Posterior vena cava (tissue), 2 donors: ENCODE data around the gene KRT71. TPM values are rescaled to one million over a fixed set of nuclear protein-coding genes. Genes with fewer than 3 reads are reported as not detected.

Experiments
- DNase-seq: peaks from one replicate; pipeline ENCODE4 v3.0.0-alpha.2; 2020; ENCODE audit warnings: low spot score
- intact Hi-C, 2 donors: fragments of 100-400 bp; cut with DNase I; formaldehyde crosslinking; loops; one replicate each; pipeline versions ENCODE4 v1.14.1 to v1.14.2; 2022 to 2023
- total RNA-seq, 2 donors: library from RNA; stranded (reverse); fragmentation: NEBNext Ultra II Directional; extraction: Animal tissue kit (Norgen Biotek cat#: 25700); gene quantifications; one replicate each; pipeline ENCODE4 v1.2.1, GENCODE V29; 2021
- donor health status: DM: yes; HTN: yes; CAD: no.
- donor health status: DM: yes; HTN: yes; CAD: no.

KRT71 gene
- total RNA-seq, 2 donors from 2014 or later, result not detected

DNA sequence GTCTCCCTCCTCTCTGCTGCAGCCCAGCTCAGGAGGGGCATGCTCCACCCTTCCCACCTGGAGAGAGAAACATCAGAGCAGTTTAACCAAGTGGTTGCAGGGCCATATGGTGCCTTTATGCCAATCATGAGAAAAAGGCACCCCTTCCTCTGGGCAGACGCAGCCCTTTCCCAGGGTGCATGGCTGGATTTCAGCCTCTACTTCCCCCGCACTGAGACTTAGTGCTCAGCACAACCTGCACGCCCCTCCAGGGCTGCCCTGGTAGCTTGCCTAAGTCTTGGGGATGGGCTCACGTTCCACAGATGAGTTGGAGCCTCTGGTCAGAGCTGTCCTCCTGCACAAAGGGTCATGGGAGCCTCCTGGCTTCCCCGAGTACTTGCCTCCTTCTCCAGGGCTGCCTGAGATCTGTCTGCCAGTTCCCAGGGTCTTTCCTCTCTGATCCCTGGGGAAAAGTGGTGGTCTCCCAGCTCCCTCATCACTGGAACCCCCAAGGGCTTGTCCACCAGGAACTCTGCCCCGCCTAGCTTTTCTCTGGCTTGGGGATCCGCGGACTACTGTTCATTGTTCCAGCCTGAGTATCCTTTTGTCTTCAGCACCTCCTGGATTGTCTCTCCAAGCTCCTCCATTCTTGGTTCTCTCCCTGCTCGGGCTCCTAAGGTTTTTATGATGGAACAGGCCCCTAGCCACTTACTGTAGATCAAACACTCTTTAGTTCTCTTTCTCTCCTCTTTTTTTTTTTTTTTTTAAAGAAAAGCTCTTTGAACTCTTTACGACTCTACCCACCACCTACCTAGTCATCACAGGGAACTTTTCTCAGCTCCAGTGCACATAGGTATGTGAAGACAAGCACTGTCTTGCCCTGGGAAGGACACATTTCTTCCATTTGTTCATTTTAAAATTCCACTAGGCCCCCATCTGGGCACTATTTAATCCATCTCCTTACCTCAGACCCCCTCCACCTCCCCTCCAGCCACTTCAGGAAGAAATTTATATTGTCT lies 26.8 kb upstream of the KRT71 start:
- no peak for DNase-seq
- intact Hi-C loops, result loop anchor here in 1 of 2 donors (5.0 to 10.0 kb wide), 2 partner anchors 298 to 405 kb away; no protein-coding TSS in a partner anchor

DNA sequence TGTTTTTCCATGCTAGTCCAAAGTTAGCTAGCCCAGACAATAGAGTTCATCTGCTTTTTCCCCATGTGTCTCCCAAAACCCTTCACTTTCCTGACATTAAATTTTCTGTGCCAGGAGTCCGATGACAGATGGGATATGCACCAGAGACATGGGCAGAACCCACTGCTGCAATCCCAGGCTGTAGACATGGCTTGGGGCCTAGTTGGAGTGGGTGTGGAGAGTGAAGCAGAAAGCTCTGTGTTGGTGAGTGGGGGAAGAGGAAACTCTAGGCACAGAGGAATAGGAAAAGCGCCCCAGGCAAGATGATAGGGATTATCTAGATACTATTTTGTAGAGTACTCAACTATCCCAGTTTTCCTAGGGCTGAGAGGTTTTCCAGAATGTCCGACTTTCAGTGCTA lies 25.5 kb upstream of the KRT71 start:
- no peak for DNase-seq
- intact Hi-C loops, result no loop called here

DNA sequence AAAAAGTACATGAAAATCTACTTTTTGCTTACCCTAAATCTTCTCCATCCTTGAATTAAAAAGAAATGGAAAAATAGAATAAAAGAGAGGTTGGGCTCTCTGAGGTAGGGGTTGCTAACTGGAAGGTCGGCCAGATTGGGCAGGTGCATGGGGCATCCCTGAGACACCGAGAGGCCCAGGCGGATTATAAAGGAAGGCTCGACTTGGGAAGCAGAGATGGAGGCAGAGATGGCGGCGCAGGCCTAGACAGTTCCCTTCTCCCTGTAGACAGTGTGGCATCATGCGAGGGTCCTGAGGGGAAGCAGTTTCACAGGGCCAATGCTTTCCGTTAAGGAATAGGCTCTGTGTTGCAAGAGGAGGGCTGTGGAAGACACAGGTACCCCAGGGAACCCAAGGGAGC lies 24.4 kb upstream of the KRT71 start:
- no peak for DNase-seq

DNA sequence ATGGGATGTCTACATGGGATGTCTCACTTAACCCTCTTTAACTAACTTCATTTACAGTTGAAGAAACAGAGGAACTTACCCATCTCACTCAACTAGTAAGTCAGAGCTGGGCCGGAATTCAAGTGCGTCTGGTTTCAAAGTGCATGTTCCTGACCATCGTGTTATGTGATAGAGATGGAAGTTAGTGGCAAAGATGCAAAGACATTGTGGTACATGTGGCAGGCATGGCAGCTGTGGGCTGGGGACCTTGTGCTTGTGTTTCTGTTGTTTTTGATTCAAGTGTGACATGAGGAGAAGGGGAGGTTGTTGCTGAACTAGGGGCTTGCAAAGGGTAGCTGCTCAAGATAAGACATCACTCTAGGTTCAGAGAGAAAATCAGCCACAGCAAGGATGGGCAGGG lies 23.0 kb upstream of the KRT71 start:
- intact Hi-C loops, result no loop called here
- no peak for DNase-seq

More for the DNA sequence above, 24.4 kb upstream of the KRT71 start:
- intact Hi-C loops, result no loop called here

DNA sequence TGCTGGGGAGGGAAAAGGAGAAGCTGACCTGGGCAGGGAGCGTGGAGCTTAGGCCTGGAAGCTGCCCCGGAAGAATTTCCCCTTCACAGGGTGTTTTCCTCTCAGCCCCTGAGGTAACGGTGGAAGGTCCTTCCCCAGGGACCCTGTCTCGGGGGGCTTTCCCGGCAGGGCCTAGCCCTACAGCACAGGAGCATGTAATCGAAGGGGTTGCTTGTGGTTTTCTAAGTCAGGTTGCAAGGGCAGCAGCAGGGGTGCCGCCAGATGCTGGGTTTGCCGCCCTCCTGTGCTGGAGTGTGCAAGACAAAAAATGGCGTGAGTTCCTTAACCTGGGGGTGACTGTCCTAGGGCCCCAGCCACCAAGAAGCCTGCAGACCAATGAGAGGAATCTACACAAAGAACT lies 22.3 kb upstream of the KRT71 start:
- no peak for DNase-seq
- intact Hi-C loops, result no loop called here

DNA sequence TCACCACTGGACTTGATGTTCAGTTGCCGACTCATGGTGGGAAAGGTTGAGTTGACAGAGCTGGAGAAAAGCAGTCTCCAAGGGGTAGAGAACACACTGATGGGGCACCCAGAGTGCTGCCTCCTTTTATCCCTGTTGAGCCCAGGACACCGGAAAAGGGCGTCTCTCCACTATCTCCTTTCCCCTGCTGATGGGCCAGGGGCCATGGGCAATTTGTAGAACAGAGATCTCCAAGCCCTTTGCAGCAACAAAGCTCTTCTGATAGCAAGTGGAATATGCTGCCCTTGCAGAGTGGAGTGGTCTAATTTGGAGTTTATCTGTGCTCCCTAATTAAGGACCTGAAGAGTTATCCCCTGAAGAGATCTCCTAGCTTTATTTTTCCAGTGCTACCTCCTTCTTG lies 20.8 kb upstream of the KRT71 start, which contains the start of gene KRT74:
KRT74 (minus strand) TSS at position 101 of the 400 bp plus-strand sequence; CDS start at position 35, 66 bp downstream.
- intact Hi-C loops, result no loop called here
- no peak for DNase-seq

DNA sequence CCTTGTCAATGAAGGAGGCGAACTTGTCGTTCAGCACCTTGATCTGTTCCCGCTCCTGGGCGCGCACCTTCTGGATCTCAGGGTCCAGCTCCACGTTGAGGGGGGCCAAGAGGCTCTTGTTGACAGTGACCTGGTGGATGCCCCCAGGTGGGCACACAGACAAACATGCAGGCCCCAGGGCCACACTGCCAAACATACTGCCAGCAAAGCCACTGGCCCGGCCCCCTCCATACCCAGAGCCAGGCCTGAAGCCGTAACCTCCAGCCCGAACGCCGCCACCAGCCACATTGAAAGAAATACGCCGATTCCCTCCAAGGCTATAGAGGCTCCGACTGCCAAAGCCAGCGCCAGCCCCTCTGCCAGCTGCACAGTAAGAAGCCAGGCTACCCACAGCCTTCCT lies 20.4 kb upstream of the KRT71 start:
- no peak for DNase-seq
- intact Hi-C loops, result no loop called here

DNA sequence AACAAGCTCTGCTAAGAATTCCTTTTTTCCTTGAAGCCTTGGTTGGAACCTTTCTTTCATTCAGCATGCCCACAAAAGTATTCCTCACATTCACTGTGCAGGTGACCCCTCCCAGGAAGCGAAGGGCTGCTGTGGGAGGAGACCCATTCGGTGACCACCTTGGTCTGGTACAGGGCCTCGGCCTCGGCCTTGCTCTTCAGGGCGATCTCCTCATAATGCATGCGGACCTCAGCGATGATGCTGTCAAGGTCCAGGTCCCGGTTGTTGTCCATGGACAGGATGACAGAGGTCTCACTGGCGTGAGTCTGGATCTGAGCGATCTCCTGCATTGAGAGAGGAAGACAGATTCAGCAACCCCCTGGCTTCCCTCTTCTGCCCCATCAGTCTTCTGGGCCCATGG lies 17.6 kb upstream of the KRT71 start:
- intact Hi-C loops, result no loop called here
- no peak for DNase-seq

DNA sequence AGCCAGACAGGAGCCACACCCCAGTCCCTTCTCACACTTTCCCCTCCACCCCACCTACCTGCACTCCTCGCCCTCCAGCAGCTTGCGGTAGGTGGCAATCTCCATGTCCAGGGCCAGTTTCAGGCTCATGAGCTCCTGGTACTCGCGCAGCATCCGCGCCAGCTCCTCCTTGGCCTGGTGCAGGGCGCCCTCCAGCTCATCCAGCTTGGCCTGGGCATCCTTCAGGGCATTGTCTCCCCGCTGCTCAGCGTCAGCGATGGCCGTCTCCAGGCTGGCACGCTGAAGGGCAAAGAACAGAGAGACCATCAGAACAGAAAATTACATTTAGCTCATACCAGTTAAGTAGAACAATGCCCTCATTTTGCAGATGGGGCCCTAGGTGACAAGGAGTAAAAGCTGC lies 15.2 kb upstream of the KRT71 start:
- DNase-seq, result no peak
- intact Hi-C loops, result loop anchor here in 1 of 2 donors (10.0 kb wide), 1 partner anchor 413 kb away; no protein-coding TSS in a partner anchor

DNA sequence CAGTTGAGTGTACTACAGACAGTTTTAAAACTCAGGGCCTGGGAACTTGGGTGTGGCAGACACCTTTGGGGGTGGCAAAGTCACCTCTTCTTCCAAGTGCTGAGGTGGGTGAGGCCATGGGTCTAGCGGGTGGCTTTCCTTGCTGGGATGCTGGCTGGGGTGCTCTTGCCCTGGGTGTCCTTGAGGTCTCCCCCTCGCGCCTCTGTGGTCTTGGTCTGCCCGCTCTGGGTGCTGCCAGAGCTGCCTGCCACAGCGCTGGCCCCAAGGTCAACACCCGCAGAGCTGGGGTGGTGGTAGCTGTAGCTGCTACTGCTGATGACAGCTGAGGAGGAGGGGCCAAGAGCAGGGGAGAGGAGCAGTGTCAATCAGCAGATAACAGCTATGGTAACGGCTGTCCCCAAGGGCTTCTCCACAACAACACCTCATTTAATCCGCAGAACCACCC lies 13.9 kb upstream of the KRT71 start:
- no peak for DNase-seq
- intact Hi-C loops, result loop anchor here in 1 of 2 donors (10.0 kb wide), 1 partner anchor 412 kb away; no protein-coding TSS in a partner anchor

DNA sequence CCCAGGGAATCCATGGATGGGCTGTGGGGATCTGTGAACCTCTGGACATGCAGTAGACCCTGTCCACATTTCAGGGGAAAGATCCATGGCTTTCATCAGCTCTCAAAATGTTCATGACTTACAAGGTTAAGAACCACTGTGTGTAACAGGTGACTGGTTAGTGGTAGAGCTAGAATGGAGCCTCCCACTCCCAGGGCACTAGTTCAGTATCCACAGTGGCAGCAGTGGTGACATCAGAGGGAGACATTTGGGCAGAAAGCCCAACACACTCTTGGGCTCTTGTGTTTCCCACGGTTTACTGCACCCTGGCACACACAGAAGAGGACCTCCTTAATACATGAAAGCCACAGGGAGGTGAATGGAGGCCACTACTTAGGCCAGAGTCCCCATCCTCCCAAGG lies 11.6 kb upstream of the KRT71 start:
- intact Hi-C loops, result loop anchor here in 1 of 2 donors (10.0 kb wide), 1 partner anchor 410 kb away; no protein-coding TSS in a partner anchor
- DNase-seq, result no peak

DNA sequence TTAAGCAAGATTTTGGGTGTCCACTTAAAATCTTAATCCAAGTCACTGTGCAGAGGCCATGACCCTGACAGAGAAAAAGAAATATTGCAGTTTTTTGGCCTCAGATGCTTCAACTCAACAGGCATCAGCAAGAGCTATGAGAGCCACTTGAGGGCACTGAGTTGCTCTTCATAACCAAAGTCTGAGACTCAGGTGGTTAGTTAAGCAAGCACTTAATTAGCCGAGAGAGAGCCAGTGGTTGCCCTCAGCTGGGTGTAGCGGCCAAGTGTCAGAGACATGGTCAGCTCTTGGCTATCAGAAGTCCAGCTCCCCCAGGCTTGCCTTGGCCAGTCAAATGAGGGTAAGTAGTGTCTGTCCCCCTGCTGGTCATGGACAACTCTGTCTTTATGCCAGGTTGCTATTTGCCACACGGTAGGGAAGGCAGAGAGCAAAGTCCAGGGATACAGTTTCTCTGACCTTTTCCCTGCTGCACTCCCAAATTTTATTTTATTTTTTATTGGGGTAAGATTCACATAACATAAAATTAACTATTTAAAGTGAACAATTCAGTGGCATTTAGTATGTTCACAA lies 9.0 kb upstream of the KRT71 start:
- DNase-seq, result no peak
- intact Hi-C loops, result loop anchor here in 1 of 2 donors (10.0 kb wide), 1 partner anchor 407 kb away; no protein-coding TSS in a partner anchor

DNA sequence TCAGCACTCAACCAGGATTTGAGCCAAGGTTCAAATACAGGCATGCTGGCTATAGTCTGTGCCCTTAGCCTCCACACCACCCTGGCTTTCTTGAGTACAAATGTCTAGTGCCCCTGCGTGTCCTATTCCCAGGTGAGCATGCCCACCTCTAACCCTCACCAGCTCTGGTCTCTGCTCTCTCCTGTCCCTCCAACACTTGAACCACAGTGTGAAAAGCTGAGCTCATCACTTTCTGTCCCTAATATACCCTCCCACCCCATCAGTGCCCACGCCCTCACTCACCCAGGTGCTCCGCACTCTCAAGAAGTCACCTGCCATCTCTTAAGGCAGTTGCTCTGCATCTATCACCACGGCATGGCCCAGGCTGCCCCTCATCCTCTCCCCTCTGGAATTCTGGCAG lies 7.0 kb upstream of the KRT71 start:
- no peak for DNase-seq
- intact Hi-C loops, result loop anchor here in 1 of 2 donors (5.0 to 10.0 kb wide), 2 partner anchors 93 to 405 kb away; no protein-coding TSS in a partner anchor

DNA sequence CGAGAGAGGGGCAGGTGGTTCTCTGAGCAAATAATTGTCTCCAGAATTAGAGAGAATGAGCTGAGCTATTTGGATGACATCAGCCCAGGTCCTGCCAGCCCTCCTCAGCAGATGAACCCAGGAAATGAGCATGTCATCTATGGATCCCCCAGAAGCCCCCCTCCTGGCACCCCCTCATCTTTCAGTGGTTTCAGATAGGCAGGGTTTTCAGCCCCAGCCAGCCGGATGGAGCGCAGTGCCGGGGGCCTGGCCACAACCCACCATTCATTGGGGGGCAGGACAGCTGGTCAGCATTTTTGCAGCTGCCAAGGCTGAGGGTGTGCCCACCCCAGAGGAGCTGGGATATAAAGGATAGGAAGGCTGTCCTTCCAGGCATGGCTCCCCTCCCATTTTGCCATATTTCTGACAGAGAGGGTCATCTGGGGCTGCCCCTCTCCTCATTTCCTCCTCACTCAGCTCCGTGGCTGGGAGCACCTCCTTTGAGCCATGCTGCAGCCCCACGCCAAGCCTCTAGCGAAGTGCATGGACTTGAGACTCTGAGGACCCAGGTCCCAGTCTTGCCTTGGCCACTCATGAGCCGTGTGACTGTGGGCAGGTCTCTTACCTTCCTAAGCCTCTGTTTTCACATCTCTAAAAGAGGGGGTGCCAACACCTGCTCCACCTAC lies 6.0 kb upstream of the KRT71 start:
- intact Hi-C loops, result loop anchor here in 1 of 2 donors (5.0 kb wide), 1 partner anchor 92 kb away; no protein-coding TSS in a partner anchor

DNA sequence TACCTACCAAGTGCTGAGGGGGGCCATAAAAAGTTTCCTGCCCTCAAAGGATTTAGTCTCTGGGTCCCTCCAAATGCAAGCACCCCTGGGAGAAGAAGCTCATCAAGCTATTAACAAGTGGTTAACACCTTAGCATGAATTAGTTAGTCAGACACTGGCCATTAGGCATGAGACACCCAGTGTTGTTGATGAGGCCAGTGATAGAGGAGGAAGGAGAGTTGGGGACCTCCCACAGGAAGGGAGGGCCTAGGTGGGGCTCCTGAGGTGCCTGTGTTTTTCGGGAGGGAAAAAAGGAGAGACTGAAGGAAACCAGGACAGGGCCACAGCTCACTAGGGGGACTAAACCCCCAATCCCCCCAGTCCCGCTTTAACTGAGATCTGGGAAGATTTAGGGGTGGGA lies 4.5 kb upstream of the KRT71 start:
- intact Hi-C loops, result loop anchor here in 1 of 2 donors (5.0 kb wide), 1 partner anchor 90 kb away; no protein-coding TSS in a partner anchor
- no peak for DNase-seq

More for the DNA sequence above, 6.0 kb upstream of the KRT71 start:
- DNase-seq, result no peak

DNA sequence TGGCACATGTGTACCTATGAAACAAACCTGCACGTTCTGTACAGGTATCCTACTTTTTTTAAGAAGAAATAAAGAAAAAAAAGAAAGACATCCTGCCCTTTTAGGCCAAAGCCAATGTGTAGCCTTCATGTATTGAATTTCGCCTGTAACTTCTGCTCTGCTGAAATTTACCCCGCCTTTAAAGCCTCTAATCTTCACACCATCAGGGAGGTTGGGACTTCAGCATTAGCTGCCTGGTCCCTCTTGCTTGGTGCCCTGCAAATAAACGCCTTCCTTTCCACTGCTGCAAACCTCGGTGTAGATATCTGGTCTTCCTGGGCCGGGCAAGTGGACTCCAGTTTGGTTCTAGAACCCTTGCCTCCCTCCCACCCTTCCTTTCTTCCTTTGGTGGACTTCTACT lies 2.6 kb upstream of the KRT71 start:
- no peak for DNase-seq
- intact Hi-C loops, result loop anchor here in 1 of 2 donors (5.0 kb wide), 1 partner anchor 88 kb away; no protein-coding TSS in a partner anchor

DNA sequence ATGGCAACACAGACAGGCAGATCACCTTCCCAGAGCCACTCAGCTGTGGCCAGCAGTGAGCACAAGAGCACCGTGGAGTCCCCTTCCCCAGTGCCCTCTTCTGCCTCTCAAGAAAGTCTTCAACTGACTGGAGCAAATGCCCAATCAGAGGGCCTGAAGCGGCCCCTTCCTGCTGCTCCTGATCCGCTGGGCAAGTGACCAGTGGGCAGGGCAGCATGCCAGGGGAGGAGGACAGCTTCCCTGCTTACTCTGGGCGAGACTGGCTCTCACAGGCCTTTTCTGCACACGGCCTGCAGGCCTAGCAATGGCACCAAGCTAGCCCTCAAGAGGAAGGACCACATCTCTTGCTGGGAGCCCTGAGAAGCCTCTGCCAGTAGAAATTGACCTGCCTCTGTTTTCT lies 890 bp downstream of the KRT71 start:
- no peak for DNase-seq
- intact Hi-C loops, result no loop called here

DNA sequence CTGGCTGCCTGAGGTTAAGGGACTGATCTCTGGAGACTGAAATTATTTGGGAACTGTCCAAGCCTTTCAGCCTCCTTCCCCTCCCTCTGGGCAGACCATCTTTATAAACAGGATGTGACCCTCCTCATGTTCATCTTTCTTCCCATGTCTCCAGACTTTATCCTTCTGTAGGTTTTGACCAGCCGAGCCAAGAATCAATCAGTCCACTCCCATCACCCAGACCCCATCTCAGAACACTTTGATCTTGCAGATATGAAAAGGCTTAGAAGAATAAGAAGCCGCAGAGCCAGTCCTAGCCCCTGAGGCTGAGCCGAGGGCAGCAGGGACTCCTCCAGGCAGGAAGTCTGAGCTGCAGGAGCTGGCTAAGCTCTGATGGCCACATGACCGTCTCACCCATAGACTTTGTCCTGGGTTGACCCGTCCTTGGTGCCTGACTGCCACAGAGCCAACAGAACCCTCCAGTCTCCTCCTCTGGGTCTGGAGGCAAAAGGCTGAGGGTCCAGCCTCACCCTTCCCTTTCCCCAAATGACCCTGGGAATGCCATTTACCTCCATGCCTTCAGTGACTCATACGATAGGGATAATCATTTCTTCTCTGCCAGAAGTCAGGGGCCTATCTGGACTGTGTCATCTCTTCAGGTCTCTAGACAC lies 1.6 kb downstream of the KRT71 start:
- no peak for DNase-seq
- intact Hi-C loops, result no loop called here

DNA sequence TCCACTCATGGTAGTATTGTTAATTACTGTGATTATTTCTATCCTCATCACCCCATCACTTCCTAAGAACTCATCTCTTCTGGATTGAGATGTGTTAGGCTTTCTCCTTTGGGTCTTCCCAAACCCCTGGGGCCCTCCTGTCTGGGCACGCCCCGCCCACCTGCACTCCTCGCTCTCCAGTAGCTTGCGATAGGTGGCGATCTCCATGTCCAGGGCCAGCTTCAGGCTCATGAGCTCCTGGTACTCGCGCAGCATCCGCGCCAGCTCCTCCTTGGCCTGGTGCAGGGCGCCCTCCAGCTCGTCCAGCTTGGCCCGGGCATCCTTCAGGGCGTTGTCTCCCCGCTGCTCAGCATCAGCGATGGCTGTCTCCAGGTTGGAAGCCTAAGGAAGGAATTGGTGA lies 6.8 kb downstream of the KRT71 start:
- no peak for DNase-seq
- intact Hi-C loops, result no loop called here
